ENCODE measurements around the gene EML1. TPM values are rescaled to one million over a fixed set of nuclear protein-coding genes. Genes with fewer than 3 reads are reported as not detected.

EML1 gene
- polyA plus RNA-seq, 1 donor from 2014 or later = 21.7 TPM

- Histone ChIP-seq H3K9ac (ENCODE audit: low read length) (no peak overlapping the region), H3K79me2 (replicated peaks; ENCODE audit: insufficient read depth, low read length) (no peaks in the 10 kb centered on the region), H3K9me3 (ENCODE audit: low read length) (no peaks in the 10 kb centered on the region), H4K20me1 (ENCODE audit: insufficient read depth) (no peaks in the 10 kb centered on the region), H3K36me3 (ENCODE audit: insufficient read depth, low read length) (no peaks in the 10 kb centered on the region), H3K4me2 (ENCODE audit: low read length) (no peak overlapping the region), H3K4me3 (ENCODE audit: low read length) (no peak overlapping the region), H3F3A (ENCODE audit: insufficient read depth, low read length, poor library complexity, severe bottlenecking) (no peaks in the 10 kb centered on the region), H3K27ac (ENCODE audit: low read length) (no peak overlapping the region), H3K9me2 (ENCODE audit: insufficient read depth, low read length) (no peaks in the 10 kb centered on the region), H2AFZ (ENCODE audit: low read depth, low read length) (no peak overlapping the region), H3K27me3 (ENCODE audit: insufficient read depth, low read depth, low read length) (no peaks in the 10 kb centered on the region)
- TF ChIP-seq EP300 (conservative IDR thresholded peaks at IDR 0.05; ENCODE audit: poor library complexity, severe bottlenecking) = no peak
- TF ChIP-seq RAD21 (conservative IDR thresholded peaks at IDR 0.05) = no peak
- no peak for TF ChIP-seq POLR2AphosphoS5 (IDR thresholded peaks at IDR 0.05)
- TF ChIP-seq EZH2 (IDR thresholded peaks at IDR 0.05; ENCODE audit: borderline replicate concordance, insufficient read depth, low read length, poor library complexity, severe bottlenecking) = no peak
- TF ChIP-seq TAF1 (IDR thresholded peaks at IDR 0.05; ENCODE audit: low read depth) = no peak
These were observed 40.6 kb upstream of the EML1 start for GRCh38 chr14:99752486-99753121.

DNA sequence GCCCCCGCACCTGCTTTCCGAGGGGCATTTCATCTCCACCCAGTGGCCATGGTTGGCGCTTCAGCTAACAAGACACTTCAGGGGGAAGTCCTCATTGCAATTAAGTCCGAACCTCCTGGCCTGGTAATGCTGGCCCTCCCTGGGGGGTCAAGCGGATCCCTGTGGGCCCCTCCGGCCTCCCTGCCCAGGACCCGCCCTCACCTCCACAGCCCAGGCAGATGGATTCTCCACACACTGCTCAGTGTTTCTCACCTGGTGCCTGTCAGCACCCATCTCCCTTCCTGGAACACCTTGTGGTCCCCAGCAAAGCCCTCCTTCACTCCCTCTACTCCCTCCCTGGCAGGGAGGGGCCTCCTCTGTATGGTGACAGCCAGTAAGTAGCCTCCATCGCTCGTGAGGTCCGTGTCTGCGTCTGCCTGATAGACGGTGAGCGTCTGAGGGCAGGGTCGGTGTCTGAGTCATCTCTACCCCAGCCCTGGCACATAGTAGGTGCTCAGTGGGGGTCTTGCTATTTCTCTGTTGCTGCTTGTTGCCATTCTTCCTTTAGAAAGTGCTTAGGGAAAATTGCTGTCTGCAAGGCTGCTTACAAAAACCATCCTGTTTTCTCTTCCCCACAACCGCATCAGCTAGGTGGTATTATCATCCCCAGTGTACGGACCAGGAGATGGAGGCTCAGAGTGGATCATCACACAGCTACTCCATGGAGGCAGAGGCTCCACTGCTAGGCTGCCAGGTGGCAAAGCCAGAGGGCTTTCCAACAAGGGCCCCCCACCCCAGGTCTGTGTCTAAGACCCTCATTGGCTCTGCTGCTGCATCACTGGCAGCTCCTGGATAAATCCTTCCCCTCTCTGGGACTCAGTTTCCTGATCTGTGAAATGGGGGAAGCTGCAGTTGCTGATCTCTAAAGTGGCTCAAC is 39.7 kb upstream of the EML1 start:
- no peaks in the 10 kb centered on the region for H3F3A ChIP-seq (ENCODE audit: insufficient read depth, low read length, poor library complexity, severe bottlenecking)
- no peaks in the 10 kb centered on the region for H3K79me2 ChIP-seq (replicated peaks; ENCODE audit: insufficient read depth, low read length)
- H3K27me3 ChIP-seq (ENCODE audit: insufficient read depth, low read depth, low read length) = no peaks in the 10 kb centered on the region
- no peaks in the 10 kb centered on the region for H3K9me3 ChIP-seq (ENCODE audit: low read length)
- H4K20me1 ChIP-seq (ENCODE audit: insufficient read depth) = no peaks in the 10 kb centered on the region
- H3K4me2 ChIP-seq (ENCODE audit: low read length) = no peak overlapping the region
- H3K9ac ChIP-seq (ENCODE audit: low read length) = no peak overlapping the region
- H3K4me3 ChIP-seq (ENCODE audit: low read length) = no peak overlapping the region
- H3K36me3 ChIP-seq (ENCODE audit: insufficient read depth, low read length) = no peaks in the 10 kb centered on the region
- H3K27ac ChIP-seq (ENCODE audit: low read length) = no peak overlapping the region
- TF ChIP-seq EP300 (conservative IDR thresholded peaks at IDR 0.05; ENCODE audit: poor library complexity, severe bottlenecking) (no peak), EZH2 (IDR thresholded peaks at IDR 0.05; ENCODE audit: borderline replicate concordance, insufficient read depth, low read length, poor library complexity, severe bottlenecking) (no peak)
- H2AFZ ChIP-seq (ENCODE audit: low read depth, low read length) = no peak overlapping the region
- no peaks in the 10 kb centered on the region for H3K9me2 ChIP-seq (ENCODE audit: insufficient read depth, low read length)

GRCh38 chr14:99754141-99755067 is 38.8 kb upstream of the EML1 start:
- Histone ChIP-seq H4K20me1 (ENCODE audit: insufficient read depth) (no peaks in the 10 kb centered on the region), H3K27me3 (ENCODE audit: insufficient read depth, low read depth, low read length) (no peaks in the 10 kb centered on the region), H3K9ac (ENCODE audit: low read length) (no peak overlapping the region), H3K9me2 (ENCODE audit: insufficient read depth, low read length) (no peaks in the 10 kb centered on the region), H3K4me3 (ENCODE audit: low read length) (no peak overlapping the region), H3K36me3 (ENCODE audit: insufficient read depth, low read length) (no peaks in the 10 kb centered on the region), H3F3A (ENCODE audit: insufficient read depth, low read length, poor library complexity, severe bottlenecking) (no peaks in the 10 kb centered on the region), H3K9me3 (ENCODE audit: low read length) (no peaks in the 10 kb centered on the region), H2AFZ (ENCODE audit: low read depth, low read length) (no peak overlapping the region), H3K79me2 (replicated peaks; ENCODE audit: insufficient read depth, low read length) (no peaks in the 10 kb centered on the region), H3K4me2 (ENCODE audit: low read length) (no peak overlapping the region), H3K27ac (ENCODE audit: low read length) (no peak overlapping the region)
- no peak for TF ChIP-seq EZH2 (IDR thresholded peaks at IDR 0.05; ENCODE audit: borderline replicate concordance, insufficient read depth, low read length, poor library complexity, severe bottlenecking)
- no peak for TF ChIP-seq POLR2AphosphoS5 (IDR thresholded peaks at IDR 0.05)
- TF ChIP-seq SMC3 (conservative IDR thresholded peaks at IDR 0.05; ENCODE audit: poor library complexity) = no peak
- TF ChIP-seq MXI1 (conservative IDR thresholded peaks at IDR 0.05; ENCODE audit: poor library complexity, severe bottlenecking) = no peak
- TF ChIP-seq, protein P1, sequence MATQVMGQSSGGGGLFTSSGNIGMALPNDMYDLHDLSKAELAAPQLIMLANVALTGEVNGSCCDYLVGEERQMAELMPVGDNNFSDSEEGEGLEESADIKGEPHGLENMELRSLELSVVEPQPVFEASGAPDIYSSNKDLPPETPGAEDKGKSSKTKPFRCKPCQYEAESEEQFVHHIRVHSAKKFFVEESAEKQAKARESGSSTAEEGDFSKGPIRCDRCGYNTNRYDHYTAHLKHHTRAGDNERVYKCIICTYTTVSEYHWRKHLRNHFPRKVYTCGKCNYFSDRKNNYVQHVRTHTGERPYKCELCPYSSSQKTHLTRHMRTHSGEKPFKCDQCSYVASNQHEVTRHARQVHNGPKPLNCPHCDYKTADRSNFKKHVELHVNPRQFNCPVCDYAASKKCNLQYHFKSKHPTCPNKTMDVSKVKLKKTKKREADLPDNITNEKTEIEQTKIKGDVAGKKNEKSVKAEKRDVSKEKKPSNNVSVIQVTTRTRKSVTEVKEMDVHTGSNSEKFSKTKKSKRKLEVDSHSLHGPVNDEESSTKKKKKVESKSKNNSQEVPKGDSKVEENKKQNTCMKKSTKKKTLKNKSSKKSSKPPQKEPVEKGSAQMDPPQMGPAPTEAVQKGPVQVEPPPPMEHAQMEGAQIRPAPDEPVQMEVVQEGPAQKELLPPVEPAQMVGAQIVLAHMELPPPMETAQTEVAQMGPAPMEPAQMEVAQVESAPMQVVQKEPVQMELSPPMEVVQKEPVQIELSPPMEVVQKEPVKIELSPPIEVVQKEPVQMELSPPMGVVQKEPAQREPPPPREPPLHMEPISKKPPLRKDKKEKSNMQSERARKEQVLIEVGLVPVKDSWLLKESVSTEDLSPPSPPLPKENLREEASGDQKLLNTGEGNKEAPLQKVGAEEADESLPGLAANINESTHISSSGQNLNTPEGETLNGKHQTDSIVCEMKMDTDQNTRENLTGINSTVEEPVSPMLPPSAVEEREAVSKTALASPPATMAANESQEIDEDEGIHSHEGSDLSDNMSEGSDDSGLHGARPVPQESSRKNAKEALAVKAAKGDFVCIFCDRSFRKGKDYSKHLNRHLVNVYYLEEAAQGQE (IDR thresholded peaks at IDR 0.05; ENCODE audit: borderline replicate concordance) = no peak
- no peak for TF ChIP-seq TAF1 (IDR thresholded peaks at IDR 0.05; ENCODE audit: low read depth)
- TF ChIP-seq EP300 (conservative IDR thresholded peaks at IDR 0.05; ENCODE audit: poor library complexity, severe bottlenecking) = no peak
- TF ChIP-seq RAD21 (conservative IDR thresholded peaks at IDR 0.05) = no peak
- TF ChIP-seq CTCF (IDR thresholded peaks at IDR 0.05; ENCODE audit: poor library complexity, severe bottlenecking) = no peak

Data from neural cell (in vitro differentiated cells).